SKM-1 treated with dmso at 0.1 percent for 144 hours (cell line): ENCODE data around the gene MYO5A.
"Not testable (repeated sequence)": the region's sequence is repeated elsewhere in the genome, so short reads cannot be mapped to it uniquely, and the experiment has no call there.

Source experiments
- DNase-seq: peaks from one replicate; lab custom pipeline; 2025; ENCODE audit not compliant: unreplicated experiment; lab: John Stamatoyannopoulos, UW

MYO5A gene

GRCh38 chr15:52424856-52425431 lies 103.7 kb downstream of the MYO5A start:
- no peak for DNase-seq

- DNase-seq = no peak
Measured at GRCh38 chr15:52423852-52424251, 104.8 kb downstream of the MYO5A start.

GRCh38 chr15:52422001-52422400 lies 106.7 kb downstream of the MYO5A start:
- DNase-seq = no peak

GRCh38 chr15:52421029-52421428 lies 107.7 kb downstream of the MYO5A start:
- no peak for DNase-seq

- no peak for DNase-seq
Measured at GRCh38 chr15:52419494-52419893, 109.2 kb downstream of the MYO5A start.

- DNase-seq = no peak
Measured at GRCh38 chr15:52417957-52418356, 110.7 kb downstream of the MYO5A start.

- no peak for DNase-seq
Measured at GRCh38 chr15:52417521-52417920, 111.2 kb downstream of the MYO5A start.

GRCh38 chr15:52416566-52416965 lies 112.1 kb downstream of the MYO5A start:
- DNase-seq = not testable (repeated sequence)

- no peak for DNase-seq
Measured at GRCh38 chr15:52415628-52416027, 113.1 kb downstream of the MYO5A start.

- DNase-seq = no peak
Measured at GRCh38 chr15:52414936-52415335, 113.7 kb downstream of the MYO5A start.

GRCh38 chr15:52408823-52409222 lies 119.9 kb downstream of the MYO5A start:
- no peak for DNase-seq

- DNase-seq = no peak
Measured at GRCh38 chr15:52407374-52407773, 121.3 kb downstream of the MYO5A start.

GRCh38 chr15:52406601-52407000 lies 122.1 kb downstream of the MYO5A start:
- DNase-seq = no peak

GRCh38 chr15:52405856-52406255 lies 122.8 kb downstream of the MYO5A start:
- DNase-seq = no peak

GRCh38 chr15:52397118-52397517 lies 131.6 kb downstream of the MYO5A start:
- DNase-seq = no peak

GRCh38 chr15:52394118-52394517 lies 134.6 kb downstream of the MYO5A start:
- DNase-seq = no peak

- DNase-seq = no peak
Measured at GRCh38 chr15:52392008-52392687, 136.5 kb downstream of the MYO5A start.

- DNase-seq = no peak
Measured at GRCh38 chr15:52391069-52391468, 137.6 kb downstream of the MYO5A start.

GRCh38 chr15:52385670-52386069 lies 143.0 kb downstream of the MYO5A start:
- no peak for DNase-seq

- DNase-seq = no peak
Measured at GRCh38 chr15:52383100-52383588, 145.5 kb downstream of the MYO5A start.

- DNase-seq = no peak
Measured at GRCh38 chr15:52382647-52383046, 146.0 kb downstream of the MYO5A start.

- DNase-seq = no peak
Measured at GRCh38 chr15:52379395-52380106, 149.1 kb downstream of the MYO5A start.
